ENCODE data around the gene GMPPB. TPM values are rescaled to one million over a fixed set of nuclear protein-coding genes. Genes with fewer than 3 reads are reported as not detected.

The GMPPB gene
- total RNA-seq, 2 donors from 2014 or later = 12.0 to 21.7 TPM

- Histone ChIP-seq H3K4me1 (peaks cover 0 to 18% of the 10 kb centered on the region in 2 donors), H3K36me3 (peaks cover 32% of the 10 kb centered on the region)
- TF ChIP-seq, protein P1, sequence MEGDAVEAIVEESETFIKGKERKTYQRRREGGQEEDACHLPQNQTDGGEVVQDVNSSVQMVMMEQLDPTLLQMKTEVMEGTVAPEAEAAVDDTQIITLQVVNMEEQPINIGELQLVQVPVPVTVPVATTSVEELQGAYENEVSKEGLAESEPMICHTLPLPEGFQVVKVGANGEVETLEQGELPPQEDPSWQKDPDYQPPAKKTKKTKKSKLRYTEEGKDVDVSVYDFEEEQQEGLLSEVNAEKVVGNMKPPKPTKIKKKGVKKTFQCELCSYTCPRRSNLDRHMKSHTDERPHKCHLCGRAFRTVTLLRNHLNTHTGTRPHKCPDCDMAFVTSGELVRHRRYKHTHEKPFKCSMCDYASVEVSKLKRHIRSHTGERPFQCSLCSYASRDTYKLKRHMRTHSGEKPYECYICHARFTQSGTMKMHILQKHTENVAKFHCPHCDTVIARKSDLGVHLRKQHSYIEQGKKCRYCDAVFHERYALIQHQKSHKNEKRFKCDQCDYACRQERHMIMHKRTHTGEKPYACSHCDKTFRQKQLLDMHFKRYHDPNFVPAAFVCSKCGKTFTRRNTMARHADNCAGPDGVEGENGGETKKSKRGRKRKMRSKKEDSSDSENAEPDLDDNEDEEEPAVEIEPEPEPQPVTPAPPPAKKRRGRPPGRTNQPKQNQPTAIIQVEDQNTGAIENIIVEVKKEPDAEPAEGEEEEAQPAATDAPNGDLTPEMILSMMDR (IDR thresholded peaks at IDR 0.05) = no peak
These were observed 49.8 kb downstream of the GMPPB start, which contains the start of gene APEH for GRCh38 chr3:49673715-49674496. TSS of gene APEH (plus strand) at chr3:49674351. CDS start at chr3:49674402, 51 bp downstream.

DNA sequence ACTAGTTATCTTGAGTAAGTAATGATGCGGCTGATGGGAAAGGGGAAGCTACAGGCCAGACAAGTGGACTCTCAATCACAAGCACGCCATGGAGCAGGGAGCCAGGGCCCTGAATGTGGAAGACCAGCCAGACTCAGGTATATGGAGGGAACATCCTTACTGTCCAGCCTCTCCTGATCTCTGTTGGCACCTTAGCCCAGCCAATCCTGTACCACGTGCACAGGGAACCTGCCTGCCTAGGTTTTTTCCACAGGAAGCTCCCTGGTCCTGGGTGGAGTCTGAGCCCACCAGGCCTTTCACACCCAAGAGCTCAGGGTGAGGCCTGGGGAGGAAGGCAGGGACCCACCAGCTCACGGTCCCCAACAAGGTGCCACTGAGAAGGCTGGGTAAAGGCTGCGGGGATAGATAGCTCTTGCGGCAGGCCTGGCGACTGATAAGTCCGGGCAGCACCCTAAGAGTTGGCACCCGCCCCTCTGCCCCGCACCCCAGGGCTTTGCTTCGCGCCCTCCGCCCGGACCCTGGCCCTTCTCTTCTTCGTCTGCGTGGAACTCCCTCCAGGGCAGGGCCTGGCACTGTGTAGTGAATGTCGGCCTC lies 50.5 kb downstream of the GMPPB start:
- TF ChIP-seq, protein P1 (IDR thresholded peaks at IDR 0.05) = no peak
- Histone ChIP-seq H3K27me3 (no peaks in the 10 kb centered on the region), H3K27ac (peak overlapping the region; percentile 82 to 91), H3K36me3 (peaks cover 26% of the 10 kb centered on the region), H3K4me1 (peaks cover 0 to 18% of the 10 kb centered on the region in 2 donors), H3K4me3 (peak overlapping the region; percentile 77 to 87), H3K9me3 (no peaks in the 10 kb centered on the region)
- DNase-seq (ENCODE audit: low spot score) = no peak

More at GRCh38 chr3:49673715-49674496, 49.8 kb downstream of the GMPPB start, which contains the start of gene APEH:
- no peaks in the 10 kb centered on the region for H3K27me3 ChIP-seq
- peak within 1 kb of the TSS; percentile 82 to 91 for H3K27ac ChIP-seq
- H3K9me3 ChIP-seq = no peaks in the 10 kb centered on the region
- H3K4me3 ChIP-seq = peak within 1 kb of the TSS; percentile 77 to 87
- DNase-seq (ENCODE audit: low spot score) = peak; percentile 97

DNA sequence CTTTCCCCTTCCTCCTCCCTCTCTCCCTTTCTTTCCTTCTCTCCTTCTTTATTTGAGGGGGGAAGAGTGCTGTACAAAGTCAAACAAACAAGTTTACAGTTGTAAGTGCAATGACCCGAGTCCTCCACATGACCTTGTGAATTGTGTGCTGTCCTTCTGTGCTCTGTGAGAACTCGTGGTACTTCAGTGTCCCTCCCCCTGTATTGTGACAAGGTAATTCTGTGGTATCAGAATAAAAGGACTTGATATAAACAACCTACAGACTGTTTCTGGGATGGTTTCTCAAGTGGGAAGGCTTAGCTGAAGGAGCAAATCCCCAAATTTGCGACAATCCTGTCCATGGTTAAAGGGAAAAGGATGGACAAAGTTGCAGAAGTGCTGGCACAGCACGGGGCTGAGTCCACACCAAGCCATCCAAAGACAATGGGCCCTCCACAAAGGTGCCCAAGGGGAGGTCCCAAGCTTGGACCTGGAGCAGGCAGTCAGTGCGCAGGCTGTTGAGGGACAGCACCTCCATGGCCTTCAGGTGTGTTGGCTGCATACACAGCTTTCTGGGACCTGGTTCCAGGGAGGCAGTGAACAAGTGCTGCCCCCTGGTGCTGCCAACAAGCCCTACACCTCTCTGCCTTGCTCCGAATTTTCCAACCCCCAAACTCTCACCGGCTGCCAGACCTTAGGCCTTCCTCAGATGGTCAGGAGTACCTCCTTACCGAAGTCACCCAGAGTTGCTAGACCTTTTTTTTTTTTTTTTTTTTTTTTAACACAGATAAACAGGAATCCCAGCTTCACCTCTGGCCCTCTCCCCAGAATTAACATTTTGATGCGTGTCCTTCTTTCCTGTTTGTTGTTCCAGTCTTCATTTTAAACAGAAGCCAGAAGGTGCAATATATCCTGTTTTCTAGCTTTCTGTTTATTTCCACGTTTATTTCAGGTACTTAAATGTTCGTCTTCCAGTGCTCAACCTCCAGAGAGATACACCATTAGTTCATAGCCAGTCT lies 52.2 kb downstream of the GMPPB start:
- Histone ChIP-seq H3K9me3 (no peaks in the 10 kb centered on the region), H3K4me3 (no peak overlapping the region), H3K27me3 (no peaks in the 10 kb centered on the region), H3K36me3 (peaks cover 9% of the 10 kb centered on the region), H3K27ac (no peak overlapping the region), H3K4me1 (peaks cover 0 to 18% of the 10 kb centered on the region in 2 donors)
- TF ChIP-seq, protein P1 (IDR thresholded peaks at IDR 0.05) = peak; percentile 72 to 80
- DNase-seq (ENCODE audit: low spot score) = no peak

DNA sequence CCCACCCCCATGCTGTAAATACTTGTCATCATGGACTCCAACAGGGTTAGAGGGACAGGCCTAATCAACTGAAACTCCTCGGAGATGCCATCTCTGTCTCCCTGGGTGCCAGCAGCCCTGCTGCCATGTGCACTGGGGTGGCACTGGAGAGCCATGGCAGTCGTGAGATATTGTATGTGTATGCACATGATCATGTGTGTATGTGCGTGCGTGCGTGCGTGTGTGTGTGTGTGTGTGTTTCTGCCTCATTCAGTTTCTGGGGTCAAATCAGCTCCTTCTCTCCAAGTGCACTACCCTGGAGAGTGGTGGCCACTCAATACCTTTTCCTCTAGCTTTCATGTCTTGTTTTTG lies 52.8 kb downstream of the GMPPB start:
- H3K36me3 ChIP-seq = peaks cover 3% of the 10 kb centered on the region
- TF ChIP-seq, protein P1 (IDR thresholded peaks at IDR 0.05) = no peak
- no peak for DNase-seq (ENCODE audit: low spot score)
- H3K4me3 ChIP-seq = no peak overlapping the region
- H3K9me3 ChIP-seq = no peaks in the 10 kb centered on the region
- H3K27ac ChIP-seq = no peak overlapping the region
- H3K4me1 ChIP-seq = peaks cover 0 to 18% of the 10 kb centered on the region in 2 donors
- H3K27me3 ChIP-seq = no peaks in the 10 kb centered on the region

Other genes with a start within 250 kb of the GMPPB start
- under 1 TPM; 0.41 to 0.63 TPM for gene BSN, start 169.5 kb downstream of the GMPPB start, total RNA-seq
- gene APEH, start 49.6 kb downstream of the GMPPB start, total RNA-seq = 10 to 100 TPM; 61.1 to 67.5 TPM
- gene MST1, start 34.5 kb downstream of the GMPPB start, total RNA-seq = 1 to 10 TPM; 3.9 to 8.0 TPM
- gene RNF123, start 34.4 kb downstream of the GMPPB start, total RNA-seq = 10 to 100 TPM; 29.1 to 29.8 TPM
- gene AMIGO3, start 4.3 kb downstream of the GMPPB start, total RNA-seq = 1 to 10 TPM in 1 of 2 donors, under 1 TPM in 1; 0.44 to 1.1 TPM
- 10 to 100 TPM; 24.0 to 30.9 TPM for gene IP6K1, start 62.6 kb upstream of the GMPPB start, total RNA-seq
- under 1 TPM in 1 of 2 donors, not detected in 1; 0.20 TPM for gene CDHR4, start 75.9 kb upstream of the GMPPB start, total RNA-seq
- gene INKA1, start 79.3 kb upstream of the GMPPB start, total RNA-seq = 1 to 10 TPM; 1.8 to 4.2 TPM
- 10 to 100 TPM; 11.3 to 12.2 TPM for gene UBA7, start 90.0 kb upstream of the GMPPB start, total RNA-seq
- 1 to 10 TPM in 1 of 2 donors, under 1 TPM in 1; 0.98 to 2.0 TPM for gene TRAIP, start 132.6 kb upstream of the GMPPB start, total RNA-seq
- not detected for gene CAMKV, start 146.0 kb upstream of the GMPPB start, total RNA-seq
- 1 to 10 TPM; 1.2 to 4.2 TPM for gene MST1R, start 179.9 kb upstream of the GMPPB start, total RNA-seq
- gene MON1A, start 205.9 kb upstream of the GMPPB start, total RNA-seq = 1 to 10 TPM; 8.4 to 9.4 TPM
- 10 to 100 TPM; 34.6 to 38.0 TPM for gene RBM6, start 216.2 kb upstream of the GMPPB start, total RNA-seq